Endothelial cell of umbilical vein (primary cell): Measurements from ENCODE around the gene RNF145.

Experiments used
- CTCF ChIP-seq, 2 donors: IDR thresholded peaks; 1 replicate in 1 of 2; 2 replicates in 1 of 2; pipeline ENCODE4 v1.5.1; 2011; ENCODE audit warnings: low read length in 2 of 2, mild to moderate bottlenecking in 2 of 2, moderate library complexity in 2 of 2, control low read depth in 1 of 2, inconsistent platforms in 1 of 2, low read depth in 1 of 2; ENCODE audit not compliant: insufficient read depth in 1 of 2; ENCODE audit errors: extremely low read depth in 1 of 2
- EZH2 ChIP-seq: IDR thresholded peaks from 2 replicates; pipeline ENCODE4 v1.6.1; 2012; ENCODE audit warnings: borderline replicate concordance, low read depth, mild to moderate bottlenecking, moderate library complexity, low read length, inconsistent platforms; ENCODE audit not compliant: severe bottlenecking
- MYC ChIP-seq: IDR thresholded peaks from one replicate; pipeline ENCODE4 v1.6.1; 2011; ENCODE audit warnings: mild to moderate bottlenecking, low read depth, low read length
- POLR2A ChIP-seq: IDR thresholded peaks from 2 replicates; pipeline ENCODE4 v1.6.1; 2012; ENCODE audit warnings: low read depth, mild to moderate bottlenecking, control low read depth, low read length
- POLR2AphosphoS5 ChIP-seq: IDR thresholded peaks from 2 replicates; pipeline ENCODE4 v1.6.1; 2012; ENCODE audit warnings: low read depth, mild to moderate bottlenecking, control low read depth, low read length, moderate library complexity; ENCODE audit not compliant: insufficient read depth

GRCh38 chr5:159131951-159132350, 77.4 kb downstream of the RNF145 start:
- TF ChIP-seq CTCF (IDR thresholded peaks at IDR 0.05; ENCODE audit: extremely low read depth in 1 of 2, insufficient read depth in 1 of 2, low read depth in 1 of 2, low read length in 2 of 2) (no peak), POLR2A (no peak), POLR2AphosphoS5 (no peak), MYC (no peak), EZH2 (no peak)
